Embryonic facial prominence (tissue), 1 donor: ENCODE results near the gene LNPK.
"Not testable (repeated sequence)": the region's sequence is repeated elsewhere in the genome, so short reads cannot be mapped to it uniquely, and the experiment has no call there.

Experiments
- DNase-seq: peaks from one replicate; pipeline ENCODE4 v3.0.0-alpha.2; 2016; ENCODE audit errors: extremely low spot score

LNPK gene

GRCh38 chr2:176001916-176002687 lies at the start of gene LNPK:
Gene LNPK (minus strand): TSS chr2:176002267. CDS start chr2:175995584, 6,683 bp downstream.
- DNase-seq, result peak; percentile 88

DNA sequence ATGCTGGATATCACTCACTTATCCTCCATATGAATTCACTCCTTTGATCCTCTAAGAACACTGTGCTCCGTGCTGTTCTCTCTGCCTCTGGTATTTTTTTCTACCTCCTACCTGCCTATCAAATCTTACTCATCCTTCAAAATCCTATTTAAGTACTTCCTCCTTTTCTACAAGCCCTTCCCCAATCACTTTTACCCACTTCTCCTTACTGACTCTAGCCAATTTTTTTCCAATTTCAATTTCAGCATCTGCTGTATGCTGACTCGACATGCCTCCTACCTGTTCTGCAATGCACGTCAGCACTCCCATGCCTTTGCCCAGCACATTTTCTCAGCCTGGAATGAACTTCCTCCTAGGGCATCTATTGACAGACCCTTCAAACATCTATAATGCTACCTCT lies 37.3 kb upstream of the LNPK start:
- no peak for DNase-seq

DNA sequence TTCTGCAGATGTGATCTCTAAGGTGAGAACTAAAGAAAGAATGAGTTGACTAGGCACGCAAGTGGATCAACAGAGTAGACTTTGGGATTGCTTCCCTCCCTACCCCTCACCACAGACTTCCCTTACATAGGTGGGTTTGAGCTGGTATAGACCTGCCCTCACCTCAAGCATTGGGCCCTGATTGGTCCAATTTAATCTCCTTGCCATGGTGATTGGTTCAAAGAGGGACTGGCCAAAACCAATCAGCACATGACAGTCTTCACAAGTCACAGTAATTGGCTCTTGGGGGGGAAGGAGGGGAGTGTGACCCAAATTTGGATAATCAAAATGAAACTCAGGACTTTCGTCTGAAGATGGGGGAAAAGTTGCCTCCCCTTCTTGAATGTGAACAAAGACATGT lies 36.6 kb upstream of the LNPK start:
- DNase-seq, result no peak

- no peak for DNase-seq
Measured at GRCh38 chr2:176035013-176035691, 33.1 kb upstream of the LNPK start.

DNA sequence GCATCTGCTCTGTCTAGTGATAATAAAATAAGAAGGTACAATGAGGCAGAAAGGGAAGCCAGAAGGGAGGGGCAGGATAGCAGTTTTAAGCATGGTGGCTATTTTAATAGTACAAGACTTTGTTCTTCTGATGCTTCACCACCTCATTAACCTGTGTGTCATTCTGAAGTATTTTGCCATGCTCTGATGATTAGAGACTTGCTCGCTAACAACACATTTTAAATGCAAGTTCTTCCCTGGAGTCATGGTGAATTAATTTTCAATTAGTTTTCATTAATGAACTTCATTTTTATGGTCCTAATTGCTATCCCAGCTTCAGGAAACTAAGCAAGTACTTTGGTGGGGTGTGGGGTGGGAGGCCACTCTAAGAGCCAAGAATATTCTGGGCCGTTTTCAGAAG lies 25.7 kb upstream of the LNPK start:
- DNase-seq, result no peak

DNA sequence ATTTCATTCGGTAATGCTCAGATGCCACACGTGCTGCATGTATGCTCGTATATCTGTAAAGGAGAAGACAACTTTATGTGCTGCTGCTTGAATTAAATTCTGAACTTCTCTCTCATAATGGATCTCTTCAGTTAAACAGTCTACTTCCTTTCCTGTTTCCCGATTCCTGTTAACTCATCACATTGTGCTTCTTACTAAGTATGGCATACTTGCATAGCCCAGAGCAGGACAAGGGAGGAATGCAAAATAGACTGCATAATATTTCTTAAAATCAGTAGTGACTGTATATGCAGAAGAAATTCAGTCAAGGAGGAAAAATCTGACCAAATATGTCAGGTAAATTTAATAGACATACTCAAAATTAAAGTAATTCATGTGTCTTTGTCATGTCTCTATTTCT lies 23.9 kb upstream of the LNPK start:
- no peak for DNase-seq

GRCh38 chr2:176024083-176024482 lies 22.0 kb upstream of the LNPK start:
- DNase-seq, result no peak

GRCh38 chr2:176022048-176022447 lies 20.0 kb upstream of the LNPK start:
- no peak for DNase-seq

GRCh38 chr2:176020400-176020799 lies 18.3 kb upstream of the LNPK start:
- no peak for DNase-seq

GRCh38 chr2:176018708-176019107 lies 16.6 kb upstream of the LNPK start:
- no peak for DNase-seq

DNA sequence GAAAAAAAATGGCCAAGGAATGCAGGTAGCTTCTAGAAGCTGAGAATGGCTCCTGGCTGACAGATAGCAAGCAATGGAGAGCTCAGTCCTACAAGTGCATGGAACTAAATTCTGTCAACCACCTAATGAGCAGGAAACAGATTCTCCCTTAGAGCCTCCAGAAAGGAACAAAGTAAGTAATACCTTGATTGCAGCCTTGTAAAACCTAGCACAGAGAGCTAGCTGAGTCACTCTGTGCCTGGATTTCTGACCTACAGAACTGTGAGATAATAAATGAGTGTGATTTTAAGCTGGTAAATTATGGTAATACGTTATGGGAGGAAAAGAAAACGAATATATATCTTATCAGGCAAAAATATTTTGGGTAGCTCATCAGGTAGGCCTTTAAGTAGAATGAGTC lies 7.4 kb upstream of the LNPK start:
- no peak for DNase-seq

DNA sequence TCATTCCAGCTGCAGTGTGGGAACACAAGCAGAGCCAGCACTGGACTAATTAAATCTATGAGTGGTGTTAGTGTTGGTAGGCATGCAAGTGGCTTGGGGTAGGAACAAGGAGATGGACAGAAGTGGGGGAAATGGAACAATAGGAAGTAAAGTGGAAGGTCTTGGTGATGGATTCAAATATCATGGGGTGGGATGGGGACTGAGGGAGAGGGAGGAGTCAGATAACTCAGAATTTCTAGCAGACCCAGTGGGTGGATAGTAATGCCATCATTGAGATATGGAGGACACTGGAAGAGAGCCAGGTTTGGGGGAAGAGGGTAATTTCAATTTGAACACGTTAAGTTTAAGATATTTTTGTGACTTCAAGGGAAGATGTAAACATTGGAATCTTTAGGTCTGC lies 2.9 kb upstream of the LNPK start:
- DNase-seq, result no peak

DNA sequence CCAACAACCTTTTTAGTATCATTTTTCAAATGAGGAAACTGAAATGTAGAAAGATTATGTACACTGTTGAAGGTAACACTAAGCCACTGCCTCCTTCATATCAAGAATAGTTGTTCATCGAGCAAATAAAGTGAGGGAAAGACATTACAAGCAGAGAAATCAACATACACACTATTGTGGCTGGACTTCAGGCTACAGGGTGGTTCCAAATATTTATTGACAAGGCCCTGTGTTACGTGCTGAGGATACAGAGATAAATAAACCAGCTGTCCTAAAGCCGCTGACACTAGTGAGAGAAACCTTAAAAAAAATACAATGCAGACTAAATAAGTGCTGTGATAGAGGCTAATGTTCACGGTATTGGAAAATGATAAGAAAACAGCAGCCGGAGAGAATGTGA lies 1.9 kb upstream of the LNPK start:
- DNase-seq, result no peak

- DNase-seq, result no peak
Measured at GRCh38 chr2:176002688-176003210, 682 bp upstream of the LNPK start.

DNA sequence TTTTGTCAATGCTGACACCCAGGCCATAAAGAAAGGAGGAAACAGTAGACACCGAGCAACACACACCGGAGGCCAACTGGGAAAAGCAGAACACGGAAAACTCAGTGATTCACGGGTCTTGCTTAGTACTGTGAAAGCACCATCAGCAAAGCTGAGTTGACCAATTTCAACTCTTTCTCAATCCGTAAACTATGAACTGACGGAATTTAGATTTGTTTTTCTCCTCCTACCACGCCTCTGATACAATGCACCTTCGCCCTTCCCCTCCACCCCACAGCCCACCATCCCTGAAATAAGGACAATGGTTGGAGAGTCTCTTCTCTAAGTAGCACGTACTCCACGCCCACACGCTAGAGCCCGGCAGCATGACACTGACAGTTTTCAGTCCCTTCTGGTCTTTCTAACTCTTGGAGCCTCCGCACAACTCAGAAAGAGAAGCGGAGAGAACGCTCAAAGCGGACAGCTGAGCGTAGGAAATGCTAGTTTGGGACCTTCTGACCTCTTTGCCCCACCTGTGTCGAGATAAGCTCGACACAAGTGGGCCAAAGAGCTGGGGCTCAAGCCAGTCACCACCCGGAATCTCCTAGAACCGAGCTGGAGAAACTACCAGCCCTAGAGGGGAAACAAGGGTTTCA lies 669 bp downstream of the LNPK start:
- no peak for DNase-seq

- DNase-seq, result no peak
Measured at GRCh38 chr2:175999283-175999819, 2.7 kb downstream of the LNPK start.

DNA sequence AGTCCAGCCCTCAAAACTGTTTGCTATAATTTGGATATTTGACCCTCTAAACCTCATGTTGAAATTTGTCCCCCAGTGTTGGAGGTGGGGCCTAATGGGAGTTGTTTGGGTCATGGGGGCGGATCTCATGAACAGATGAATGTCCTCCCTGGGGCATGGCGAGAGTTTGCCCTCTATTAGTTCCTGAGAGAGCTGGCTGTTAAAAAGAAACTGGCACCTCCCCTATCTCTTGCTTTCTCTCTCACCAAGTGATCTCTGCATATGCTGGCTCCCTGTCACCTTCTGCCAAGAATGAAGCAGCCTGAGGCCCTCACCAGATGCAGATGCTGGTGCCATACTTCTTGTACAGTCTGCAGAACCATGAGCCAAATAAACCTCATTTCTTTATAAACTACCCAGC lies 12.0 kb downstream of the LNPK start:
- DNase-seq, result no peak

DNA sequence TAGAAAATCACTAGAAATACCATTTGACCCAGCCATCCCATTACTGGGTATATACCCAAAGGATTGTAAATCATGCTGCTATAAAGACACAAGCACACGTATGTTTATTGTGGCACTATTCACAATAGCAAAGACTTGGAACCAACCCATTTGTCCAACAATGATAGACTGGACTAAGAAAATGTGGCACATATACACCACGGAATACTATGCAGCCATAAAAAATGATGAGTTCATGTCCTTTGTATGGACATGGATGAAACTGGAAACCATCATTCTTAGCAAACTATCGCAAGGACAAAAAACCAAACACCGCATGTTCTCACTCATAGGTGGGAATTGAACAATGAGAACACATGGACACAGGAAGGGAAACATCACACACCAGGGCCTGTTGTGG lies 14.9 kb downstream of the LNPK start:
- not testable (repeated sequence) for DNase-seq

GRCh38 chr2:175984846-175985245 lies 17.2 kb downstream of the LNPK start:
- no peak for DNase-seq

GRCh38 chr2:175981551-175981950 lies 20.5 kb downstream of the LNPK start:
- no peak for DNase-seq

GRCh38 chr2:175976391-175977157 lies 25.5 kb downstream of the LNPK start:
- no peak for DNase-seq

- no peak for DNase-seq
Measured at GRCh38 chr2:175973373-175973772, 28.7 kb downstream of the LNPK start.
